Cortex of kidney (tissue), 1 donor: ENCODE measurements around the gene HAUS2.
"Not testable (repeated sequence)": the region's sequence is repeated elsewhere in the genome, so short reads cannot be mapped to it uniquely, and the experiment has no call there.

Source experiments
- DNase-seq: peaks from one replicate; lab custom pipeline; 2025; lab: John Stamatoyannopoulos, UW

HAUS2 gene

GRCh38 chr15:42576040-42576594 lies 27.5 kb downstream of the HAUS2 start:
- no peak for DNase-seq

GRCh38 chr15:42576776-42577175 lies 28.1 kb downstream of the HAUS2 start:
- no peak for DNase-seq

GRCh38 chr15:42577514-42578031 lies 28.9 kb downstream of the HAUS2 start:
- no peak for DNase-seq

- no peak for DNase-seq
Measured at GRCh38 chr15:42578984-42579537, 30.4 kb downstream of the HAUS2 start.

- no peak for DNase-seq
Measured at GRCh38 chr15:42581272-42581730, 32.7 kb downstream of the HAUS2 start.

- no peak for DNase-seq
Measured at GRCh38 chr15:42582569-42583375, 34.1 kb downstream of the HAUS2 start.

- DNase-seq = no peak
Measured at GRCh38 chr15:42584031-42584765, 35.6 kb downstream of the HAUS2 start.

GRCh38 chr15:42590619-42591237 lies 42.1 kb downstream of the HAUS2 start:
- DNase-seq = no peak

- DNase-seq = no peak
Measured at GRCh38 chr15:42591238-42591934, 42.7 kb downstream of the HAUS2 start.

GRCh38 chr15:42592716-42593115 lies 44.1 kb downstream of the HAUS2 start:
- no peak for DNase-seq

GRCh38 chr15:42593143-42593542 lies 44.5 kb downstream of the HAUS2 start:
- DNase-seq = no peak

GRCh38 chr15:42594095-42594494 lies 45.5 kb downstream of the HAUS2 start:
- DNase-seq = no peak

- no peak for DNase-seq
Measured at GRCh38 chr15:42595626-42596240, 47.1 kb downstream of the HAUS2 start.

- DNase-seq = not testable (repeated sequence)
Measured at GRCh38 chr15:42601316-42601715, 52.7 kb downstream of the HAUS2 start.

GRCh38 chr15:42602501-42602900 lies 53.9 kb downstream of the HAUS2 start:
- no peak for DNase-seq

GRCh38 chr15:42603978-42604377 lies 55.3 kb downstream of the HAUS2 start:
- DNase-seq = no peak

- no peak for DNase-seq
Measured at GRCh38 chr15:42604894-42605744, 56.5 kb downstream of the HAUS2 start.

GRCh38 chr15:42605796-42606195 lies 57.2 kb downstream of the HAUS2 start:
- no peak for DNase-seq

- DNase-seq = no peak
Measured at GRCh38 chr15:42608110-42608531, 59.5 kb downstream of the HAUS2 start.
